Measurements from ENCODE around the gene PPP1R14C.
A peak's percentile ranks its signal among the peaks of the same experiment; 100 is the strongest.
"Not testable (repeated sequence)": the region's sequence is repeated elsewhere in the genome, so short reads cannot be mapped to it uniquely, and the experiment has no call there.

Gene PPP1R14C

DNA sequence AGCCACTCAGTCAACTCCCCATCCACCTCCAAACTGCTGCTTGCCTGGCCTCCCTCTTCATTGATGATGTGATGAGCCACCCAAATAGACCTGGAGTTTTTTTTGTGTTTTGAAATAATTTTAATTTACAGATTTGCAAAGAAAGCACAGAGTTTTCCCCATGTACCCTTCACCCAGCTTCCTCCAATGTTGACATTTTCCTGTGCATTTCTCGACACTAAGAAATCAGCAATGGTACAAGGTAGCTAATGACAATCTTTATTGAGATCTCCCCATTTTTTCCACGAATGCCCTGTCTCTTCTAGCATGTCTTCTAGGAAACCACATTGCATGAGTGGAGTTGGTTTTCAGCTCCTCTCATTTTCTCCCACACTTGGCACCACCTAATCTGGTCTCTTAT lies 30.1 kb downstream of the PPP1R14C start:
- no peak for DNase-seq

GRCh38 chr6:150175586-150176151 lies 32.8 kb downstream of the PPP1R14C start:
- DNase-seq: no peak

DNA sequence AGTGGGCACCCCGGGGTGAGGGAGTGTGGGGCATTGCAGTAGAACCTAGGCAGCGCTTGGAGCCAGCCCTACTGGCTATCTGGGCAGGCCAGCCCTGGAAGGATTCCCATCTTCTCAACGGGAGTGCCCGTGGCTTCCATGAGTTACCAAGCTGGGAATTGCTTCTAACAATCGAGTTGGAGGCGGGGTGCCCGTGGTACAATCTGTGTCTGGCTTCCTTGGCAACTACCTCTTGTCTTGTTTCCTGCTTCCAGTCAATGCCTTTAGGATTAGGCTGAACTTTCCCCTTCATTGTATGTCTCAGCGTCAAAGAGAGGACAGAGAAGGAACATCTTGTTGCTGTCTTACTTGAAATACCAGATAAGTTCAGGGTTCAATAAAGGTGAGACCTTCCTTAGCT lies 33.3 kb downstream of the PPP1R14C start:
- no peak for DNase-seq

GRCh38 chr6:150176659-150177058 lies 33.8 kb downstream of the PPP1R14C start:
- no peak for DNase-seq

DNA sequence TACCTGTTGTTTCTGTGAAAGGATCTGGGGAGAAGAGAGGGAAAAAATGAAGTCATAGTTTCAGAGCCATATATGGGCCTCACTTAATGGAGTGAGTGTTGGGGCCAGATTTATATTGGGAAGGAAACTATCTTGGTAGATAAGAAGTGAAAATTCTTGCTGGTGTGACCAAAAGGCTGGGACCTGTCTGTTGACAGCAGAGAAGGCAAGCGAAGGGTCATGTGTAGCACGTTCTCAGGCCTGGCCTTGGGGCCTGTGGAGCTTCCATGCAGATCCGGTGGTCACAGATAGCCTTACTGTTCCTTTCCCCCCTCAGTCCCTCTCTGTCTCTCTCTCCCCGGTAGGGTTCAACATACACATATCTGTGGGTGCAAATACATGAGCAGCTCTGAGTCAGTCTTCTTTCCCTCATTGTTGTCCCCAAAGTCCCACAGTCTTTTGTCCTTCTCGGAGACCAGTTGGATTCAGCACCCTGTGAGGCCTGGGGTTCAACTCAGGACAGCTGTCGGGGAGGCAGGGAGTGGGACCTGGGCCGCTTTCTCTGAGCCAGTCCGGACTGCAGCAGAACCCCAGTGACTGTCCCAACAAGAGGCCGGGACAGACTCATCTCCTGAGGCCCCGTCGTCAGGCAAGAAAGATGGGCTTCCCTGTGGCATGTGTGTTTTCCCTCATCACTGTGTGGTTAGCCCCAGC lies 34.6 kb downstream of the PPP1R14C start:
- no peak for DNase-seq

DNA sequence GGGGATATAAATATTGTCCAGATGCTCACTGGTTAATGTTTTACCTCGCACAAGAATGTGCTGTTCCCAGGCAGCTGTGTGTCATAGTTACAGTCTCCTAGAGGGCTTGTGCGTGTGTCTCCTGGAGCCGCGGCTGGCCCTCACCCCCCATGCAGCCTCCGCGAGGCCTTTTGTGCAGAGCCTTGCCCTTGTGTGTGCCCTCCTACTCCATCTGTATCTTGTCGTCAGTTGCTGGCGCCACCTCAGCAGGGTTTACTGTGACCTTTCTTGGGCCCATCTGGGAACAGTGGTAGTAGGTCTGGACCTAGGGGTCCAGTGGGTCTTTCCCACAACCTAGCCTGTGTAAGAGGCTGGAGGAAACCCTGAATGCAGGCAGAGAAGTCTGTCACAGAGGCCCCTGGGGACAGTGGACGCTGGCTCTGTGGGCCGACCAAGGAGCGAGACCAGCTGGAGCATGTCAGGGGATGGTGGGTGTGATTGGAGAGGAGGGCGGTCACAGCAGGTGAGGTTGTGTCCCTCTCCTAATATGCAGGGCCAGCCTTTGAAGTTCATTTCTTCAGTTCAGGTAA lies 35.2 kb downstream of the PPP1R14C start:
- no peak for DNase-seq

DNA sequence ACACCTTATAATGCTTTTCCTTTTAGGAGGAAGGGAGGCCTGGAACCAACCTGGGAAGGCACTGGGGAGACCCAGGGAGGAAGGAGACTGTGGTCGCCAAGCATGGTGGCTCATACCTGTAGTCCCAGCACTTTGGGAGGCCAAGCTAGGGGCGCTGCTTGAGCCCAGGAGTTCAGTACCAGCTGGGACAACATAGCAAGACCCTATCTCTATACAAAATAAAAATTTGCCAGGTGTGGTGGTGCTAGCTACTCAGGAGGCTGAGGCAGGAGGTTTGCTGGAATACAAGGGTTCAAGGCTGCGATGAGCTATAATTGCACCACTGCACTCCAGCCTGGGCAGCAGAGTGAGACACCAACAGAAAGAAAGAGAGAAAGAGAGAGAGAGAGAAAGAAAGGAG lies 36.2 kb downstream of the PPP1R14C start:
- DNase-seq: no peak

DNA sequence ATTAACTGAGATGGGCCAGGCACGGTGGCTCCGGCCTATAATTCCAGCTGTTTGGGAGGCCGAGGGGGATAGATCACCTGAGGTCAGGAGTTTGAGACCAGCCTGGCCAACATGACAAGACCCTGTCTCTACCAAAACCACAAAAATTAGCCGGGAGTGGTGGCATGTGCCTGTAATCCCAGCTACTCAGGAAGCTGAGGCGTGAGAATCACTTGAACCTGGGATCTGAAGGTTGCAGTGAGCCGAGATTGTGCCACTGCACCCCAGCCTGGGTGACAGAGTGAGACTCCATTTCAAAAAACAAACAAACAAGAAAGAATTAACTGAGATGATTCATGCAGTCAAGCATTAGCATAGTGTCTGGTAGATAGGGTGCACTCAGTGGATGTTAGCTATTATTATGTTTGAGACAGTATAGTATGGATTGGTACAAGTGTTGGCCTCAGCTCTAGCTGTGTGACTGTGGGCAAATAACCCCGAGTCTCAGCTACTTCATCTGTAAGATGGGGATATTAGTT lies 37.1 kb downstream of the PPP1R14C start:
- DNase-seq: not testable (repeated sequence)

GRCh38 chr6:150180517-150180916 lies 37.7 kb downstream of the PPP1R14C start:
- DNase-seq: no peak

GRCh38 chr6:150182460-150183078 lies 39.7 kb downstream of the PPP1R14C start:
- no peak for DNase-seq

DNA sequence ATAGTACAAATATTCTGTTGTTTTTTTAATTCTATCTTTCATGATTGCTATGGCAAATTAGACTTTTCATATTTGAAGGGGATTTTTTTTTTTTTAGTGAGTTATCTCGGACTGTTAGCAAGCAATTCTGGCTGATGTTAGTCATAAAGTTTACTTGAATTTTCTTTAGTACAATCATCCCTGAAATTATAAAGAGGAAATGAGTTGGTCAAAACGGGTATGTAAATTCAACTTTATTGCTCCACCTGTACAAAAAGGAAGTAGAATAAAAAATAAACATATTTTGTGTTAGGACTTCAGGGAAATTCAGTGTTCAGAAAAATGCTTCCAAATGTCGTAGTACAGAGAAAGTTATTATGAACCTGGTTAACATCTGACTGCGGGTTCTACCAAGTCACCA lies 40.3 kb downstream of the PPP1R14C start:
- no peak for DNase-seq

DNA sequence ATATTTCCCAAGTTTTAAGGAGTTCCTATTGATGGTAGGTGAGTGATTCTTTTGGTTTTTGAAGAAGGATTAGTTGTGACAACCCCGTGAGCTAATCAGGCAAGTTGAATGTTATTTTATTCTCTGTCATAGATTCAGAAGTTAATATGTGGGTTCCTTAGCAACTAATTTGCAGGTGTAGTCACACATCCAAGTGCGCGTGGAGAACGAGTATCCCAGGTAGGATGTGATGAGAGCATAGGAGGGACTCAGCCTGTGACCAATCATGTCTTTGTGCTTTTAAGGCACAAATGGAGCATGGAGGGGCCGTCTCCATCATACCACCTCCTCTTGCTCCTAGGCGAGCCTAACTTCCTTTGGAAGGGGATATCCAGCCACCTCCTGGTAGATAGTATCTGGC lies 41.1 kb downstream of the PPP1R14C start:
- DNase-seq: no peak

- DNase-seq: no peak
These were observed 42.2 kb downstream of the PPP1R14C start for GRCh38 chr6:150184850-150185731.

DNA sequence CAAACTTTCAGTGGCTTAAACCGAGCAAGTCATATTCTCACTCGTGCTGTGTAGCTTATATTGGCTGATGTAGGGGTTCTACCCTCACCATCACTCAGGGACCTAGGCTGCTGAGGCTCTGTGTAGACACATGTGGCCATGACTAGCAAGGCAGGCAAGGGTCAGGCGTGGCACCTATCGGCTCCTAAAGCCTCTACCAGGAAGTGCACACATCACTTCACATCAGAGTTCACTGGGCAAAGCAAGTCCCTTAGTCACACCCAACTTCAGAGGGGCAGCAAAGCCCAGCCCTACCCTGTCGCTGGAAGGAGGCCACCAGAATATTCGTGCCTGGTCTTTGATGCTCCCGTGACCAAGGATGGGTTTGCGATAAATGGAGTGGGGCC lies 42.9 kb downstream of the PPP1R14C start:
- DNase-seq: no peak

GRCh38 chr6:150186129-150186898 lies 43.5 kb downstream of the PPP1R14C start:
- DNase-seq: no peak

DNA sequence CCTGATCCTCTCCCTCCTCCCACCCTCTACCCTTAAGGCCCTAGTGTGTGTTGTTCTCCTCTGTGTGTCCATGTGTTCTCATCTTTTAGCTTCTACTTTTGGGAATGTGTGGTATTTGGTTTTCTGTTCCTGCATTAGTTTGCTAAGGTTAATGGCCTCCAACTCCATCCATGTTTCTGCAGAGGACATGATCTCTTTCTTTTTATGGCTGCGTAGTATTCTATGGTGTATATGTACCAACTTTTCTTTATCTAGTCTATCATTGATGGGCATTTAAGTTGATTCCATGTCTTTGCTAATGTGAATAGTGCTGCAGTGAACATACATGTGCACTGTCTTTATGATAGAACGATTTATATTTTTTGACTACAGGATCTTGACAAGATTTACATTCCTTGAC lies 44.6 kb downstream of the PPP1R14C start:
- DNase-seq: not testable (repeated sequence)

- DNase-seq: no peak
These were observed 46.3 kb downstream of the PPP1R14C start for GRCh38 chr6:150189122-150189521.

DNA sequence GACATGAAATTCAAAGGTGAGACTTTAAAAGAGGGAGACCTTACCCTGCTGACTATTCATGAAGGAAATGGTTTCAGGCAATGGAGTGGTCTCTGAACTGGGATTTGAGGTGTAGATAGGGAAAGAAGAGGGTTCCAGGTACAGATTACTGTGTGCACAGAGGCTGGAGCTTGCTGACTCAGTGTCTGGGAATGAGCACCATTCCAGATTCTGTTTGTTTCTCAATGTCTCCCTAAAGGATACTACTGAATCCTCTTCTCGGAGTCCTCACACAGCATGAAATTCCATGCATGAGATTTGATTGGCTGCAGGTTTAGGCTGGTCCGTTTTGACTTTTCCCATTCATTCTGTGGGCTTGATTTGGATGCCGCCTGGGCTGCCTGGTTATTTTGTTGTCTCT lies 49.0 kb downstream of the PPP1R14C start:
- no peak for DNase-seq

GRCh38 chr6:150194195-150194594 lies 51.4 kb downstream of the PPP1R14C start:
- peak; percentile 17 for DNase-seq

DNA sequence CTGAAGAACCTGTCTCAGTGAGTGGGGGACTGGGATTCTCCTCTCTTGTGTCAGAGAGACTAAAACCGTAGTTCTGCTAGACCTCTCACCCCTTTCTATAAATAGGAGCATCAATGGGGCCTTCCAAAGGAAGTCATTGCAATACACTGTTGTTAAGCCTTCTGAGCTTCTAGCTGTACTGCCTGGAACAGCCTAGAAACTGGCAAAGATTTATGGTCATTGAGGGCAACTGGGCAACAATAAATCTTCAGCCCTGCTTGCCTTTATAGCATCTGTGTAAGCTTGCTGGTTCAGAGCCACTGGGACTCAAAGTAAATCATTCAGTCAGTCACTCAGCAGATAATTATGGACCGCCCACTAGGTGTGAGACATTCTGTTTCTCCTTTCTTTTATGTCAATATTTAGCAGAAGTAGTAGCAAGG lies 53.2 kb downstream of the PPP1R14C start:
- peak; percentile 44 for DNase-seq

DNA sequence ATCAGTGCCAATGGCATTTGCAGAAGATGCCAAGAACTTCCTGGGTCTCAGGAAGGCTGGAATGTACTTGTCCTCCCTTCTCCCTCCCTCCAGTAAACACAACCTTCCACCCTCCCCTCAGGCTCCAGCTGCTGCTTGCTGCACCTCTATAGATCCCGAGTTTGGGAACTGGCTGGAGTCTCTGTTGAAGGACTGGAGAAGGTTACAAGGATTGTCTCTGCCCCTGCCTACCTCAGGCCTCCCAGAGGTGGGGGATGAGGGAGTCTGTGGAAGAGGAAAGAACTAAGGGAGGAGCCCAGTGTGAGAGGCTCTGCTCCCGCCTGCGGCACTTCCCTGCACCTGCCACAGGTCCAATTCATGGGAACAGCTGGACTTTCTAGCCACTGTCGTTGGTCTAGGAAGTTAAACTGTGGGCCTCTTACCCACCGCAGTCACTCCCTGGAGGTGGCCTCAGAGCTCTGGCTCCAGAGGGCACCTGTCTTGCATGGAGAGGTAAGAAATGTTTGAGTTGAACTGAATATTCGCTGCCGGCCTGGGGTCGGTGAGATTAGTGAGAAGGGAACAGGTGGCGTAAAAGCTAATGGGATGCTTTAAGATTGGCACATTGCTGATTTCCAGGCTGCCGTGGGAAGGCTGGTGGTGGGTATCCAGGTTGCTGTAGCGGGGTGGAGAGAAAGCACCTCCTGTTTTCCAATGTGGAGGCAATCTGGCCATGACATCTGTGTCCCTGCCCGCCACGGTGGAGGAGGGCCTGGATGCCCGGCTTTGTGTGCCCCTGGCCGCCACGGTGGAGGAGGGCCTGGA lies 54.3 kb downstream of the PPP1R14C start:
- no peak for DNase-seq
